Fibroblast of villous mesenchyme (primary cell): ENCODE data around the gene FOXJ1. TPM values are rescaled to one million over a fixed set of nuclear protein-coding genes. Genes with fewer than 3 reads are reported as not detected.

Experiments
- DNase-seq: peaks from one replicate; pipeline ENCODE4 v3.0.0-alpha.2; 2010; ENCODE audit warnings: low read depth
- H3K4me3 ChIP-seq: 2 replicates; pipeline ENCODE4 v1.5.1; 2011; ENCODE audit warnings: low read depth, mild to moderate bottlenecking, low read length
- CTCF ChIP-seq: IDR thresholded peaks from 2 replicates; pipeline ENCODE4 v1.5.1; 2012; ENCODE audit warnings: low read depth, mild to moderate bottlenecking, low read length; ENCODE audit not compliant: insufficient read depth
- total RNA-seq: library from RNA; depleted of rRNA; stranded (reverse); fragments of >200 nt; gene quantifications from 2 replicates; pipeline ENCODE4 v1.2.3, GENCODE V29; 2012

The FOXJ1 gene
- total RNA-seq, 1 donor = not detected

- peak; percentile 6 for DNase-seq
- no peak for TF ChIP-seq CTCF
- H3K4me3 ChIP-seq = peak overlapping the region; percentile 94
Observed at GRCh38 chr17:76102944-76103273, 38.1 kb downstream of the FOXJ1 start.

- no peak overlapping the region for H3K4me3 ChIP-seq
- TF ChIP-seq CTCF = no peak
Observed at GRCh38 chr17:76097716-76098295, 43.2 kb downstream of the FOXJ1 start.

GRCh38 chr17:76095943-76096342, 45.1 kb downstream of the FOXJ1 start:
- DNase-seq = no peak
- no peak overlapping the region for H3K4me3 ChIP-seq
- TF ChIP-seq CTCF = no peak

More at GRCh38 chr17:76097716-76098295, 43.2 kb downstream of the FOXJ1 start:
- DNase-seq = no peak

- no peak overlapping the region for H3K4me3 ChIP-seq
- no peak for DNase-seq
- no peak for TF ChIP-seq CTCF
Observed at GRCh38 chr17:76094046-76094445, 47.0 kb downstream of the FOXJ1 start.

- no peak overlapping the region for H3K4me3 ChIP-seq
- DNase-seq = no peak
- no peak for TF ChIP-seq CTCF
Observed at GRCh38 chr17:76092526-76093413, 48.3 kb downstream of the FOXJ1 start.

GRCh38 chr17:76091526-76092286, 49.3 kb downstream of the FOXJ1 start:
- no peak for TF ChIP-seq CTCF
- H3K4me3 ChIP-seq = no peak overlapping the region
- no peak for DNase-seq
